HK-2 (cell line): ENCODE results near the gene DHX30.
"Not testable (repeated sequence)": the region's sequence is repeated elsewhere in the genome, so short reads cannot be mapped to it uniquely, and the experiment has no call there.

Source experiments
- DNase-seq: peaks from one replicate; pipeline ENCODE4 v3.0.0-alpha.2; 2018; ENCODE audit not compliant: unreplicated experiment

The DHX30 gene, protein sequence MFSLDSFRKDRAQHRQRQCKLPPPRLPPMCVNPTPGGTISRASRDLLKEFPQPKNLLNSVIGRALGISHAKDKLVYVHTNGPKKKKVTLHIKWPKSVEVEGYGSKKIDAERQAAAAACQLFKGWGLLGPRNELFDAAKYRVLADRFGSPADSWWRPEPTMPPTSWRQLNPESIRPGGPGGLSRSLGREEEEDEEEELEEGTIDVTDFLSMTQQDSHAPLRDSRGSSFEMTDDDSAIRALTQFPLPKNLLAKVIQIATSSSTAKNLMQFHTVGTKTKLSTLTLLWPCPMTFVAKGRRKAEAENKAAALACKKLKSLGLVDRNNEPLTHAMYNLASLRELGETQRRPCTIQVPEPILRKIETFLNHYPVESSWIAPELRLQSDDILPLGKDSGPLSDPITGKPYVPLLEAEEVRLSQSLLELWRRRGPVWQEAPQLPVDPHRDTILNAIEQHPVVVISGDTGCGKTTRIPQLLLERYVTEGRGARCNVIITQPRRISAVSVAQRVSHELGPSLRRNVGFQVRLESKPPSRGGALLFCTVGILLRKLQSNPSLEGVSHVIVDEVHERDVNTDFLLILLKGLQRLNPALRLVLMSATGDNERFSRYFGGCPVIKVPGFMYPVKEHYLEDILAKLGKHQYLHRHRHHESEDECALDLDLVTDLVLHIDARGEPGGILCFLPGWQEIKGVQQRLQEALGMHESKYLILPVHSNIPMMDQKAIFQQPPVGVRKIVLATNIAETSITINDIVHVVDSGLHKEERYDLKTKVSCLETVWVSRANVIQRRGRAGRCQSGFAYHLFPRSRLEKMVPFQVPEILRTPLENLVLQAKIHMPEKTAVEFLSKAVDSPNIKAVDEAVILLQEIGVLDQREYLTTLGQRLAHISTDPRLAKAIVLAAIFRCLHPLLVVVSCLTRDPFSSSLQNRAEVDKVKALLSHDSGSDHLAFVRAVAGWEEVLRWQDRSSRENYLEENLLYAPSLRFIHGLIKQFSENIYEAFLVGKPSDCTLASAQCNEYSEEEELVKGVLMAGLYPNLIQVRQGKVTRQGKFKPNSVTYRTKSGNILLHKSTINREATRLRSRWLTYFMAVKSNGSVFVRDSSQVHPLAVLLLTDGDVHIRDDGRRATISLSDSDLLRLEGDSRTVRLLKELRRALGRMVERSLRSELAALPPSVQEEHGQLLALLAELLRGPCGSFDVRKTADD

GRCh38 chr3:47802734-47803479 is at the start of gene DHX30:
DHX30 (plus strand) TSS chr3:47803138; CDS start chr3:47810684, 7,546 bp downstream.
- peak; percentile 82 for DNase-seq

- no peak for DNase-seq
Measured at GRCh38 chr3:47758261-47759025, 44.5 kb upstream of the DHX30 start.

- not testable (repeated sequence) for DNase-seq
Measured at GRCh38 chr3:47760207-47760606, 42.7 kb upstream of the DHX30 start.

DNA sequence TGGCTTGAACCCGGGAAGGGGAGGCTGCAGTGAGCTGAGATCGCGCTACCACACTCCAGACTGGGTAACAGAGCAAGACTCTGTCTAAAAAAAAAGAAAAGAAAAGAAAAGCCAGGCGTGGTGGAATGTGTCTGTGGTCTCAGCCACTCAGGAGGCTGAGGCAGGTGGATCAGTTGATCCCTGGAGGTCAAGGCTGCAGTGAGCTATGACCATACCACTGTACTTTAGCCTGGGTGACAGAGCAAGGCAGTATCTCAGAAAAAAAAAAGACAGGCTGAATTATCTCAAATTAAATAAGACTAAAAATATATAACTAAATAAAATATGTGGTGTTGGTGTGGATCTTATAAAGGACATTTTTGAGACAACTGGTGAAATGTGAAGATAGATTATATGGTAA is 41.9 kb upstream of the DHX30 start:
- DNase-seq, result no peak

- DNase-seq, result no peak
Measured at GRCh38 chr3:47762233-47762632, 40.7 kb upstream of the DHX30 start.

DNA sequence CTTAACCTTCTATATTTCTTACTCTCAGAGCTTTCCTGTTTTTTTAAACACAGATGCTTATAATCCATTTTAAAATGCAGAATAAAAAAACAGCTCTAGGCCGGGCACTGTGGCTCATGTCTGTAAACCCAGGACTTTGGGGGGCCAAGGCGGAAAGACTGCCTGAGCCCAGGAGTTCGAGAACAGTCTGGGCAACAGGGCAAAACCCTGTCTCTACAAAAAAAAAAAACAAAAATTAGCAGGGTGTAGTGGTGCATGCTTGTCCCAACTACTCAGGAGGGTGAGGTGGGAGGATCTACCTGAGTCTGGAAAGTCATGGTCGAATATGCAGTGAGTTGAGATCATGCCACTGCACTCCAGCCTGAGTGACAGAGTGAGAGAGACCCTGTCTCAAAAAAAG is 36.8 kb upstream of the DHX30 start:
- no peak for DNase-seq

DNA sequence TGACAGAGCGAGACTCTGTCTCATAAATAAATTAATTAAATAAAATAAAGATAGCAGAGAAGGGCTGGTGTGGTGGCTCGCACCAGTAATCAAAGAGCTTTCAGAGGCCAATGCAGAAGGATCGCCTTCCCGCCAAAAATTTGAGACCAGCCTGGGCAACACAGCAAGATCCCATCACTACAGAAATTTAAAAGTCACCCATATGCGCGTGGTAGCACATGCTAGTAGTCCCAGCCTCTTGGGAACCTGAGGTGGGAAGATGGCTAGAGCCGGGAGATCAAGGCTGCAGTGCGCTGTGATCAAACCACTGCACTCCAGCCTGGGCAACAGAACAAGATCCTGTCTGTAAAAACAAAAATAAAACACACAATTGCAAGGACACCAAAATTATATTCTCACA is 30.9 kb upstream of the DHX30 start:
- DNase-seq, result no peak

DNA sequence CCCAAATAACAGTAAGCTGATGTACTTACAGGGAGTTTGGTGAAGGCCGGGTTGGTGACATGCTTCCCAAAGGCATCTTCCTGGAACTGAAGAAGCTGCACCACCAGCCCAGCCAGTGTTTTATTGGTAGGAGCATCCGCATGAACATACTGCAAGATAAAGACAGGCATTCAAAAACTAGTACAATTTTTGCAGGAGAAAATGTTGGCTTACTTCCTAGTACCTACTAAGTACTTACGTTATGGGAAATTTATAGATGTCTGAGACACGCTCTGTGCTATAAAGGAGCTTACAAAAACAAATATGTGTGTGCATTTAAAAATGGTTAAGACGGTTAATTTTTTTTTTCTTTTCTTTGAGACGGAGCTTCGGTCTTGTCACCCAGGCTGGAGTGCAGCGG is 30.1 kb upstream of the DHX30 start:
- no peak for DNase-seq

DNA sequence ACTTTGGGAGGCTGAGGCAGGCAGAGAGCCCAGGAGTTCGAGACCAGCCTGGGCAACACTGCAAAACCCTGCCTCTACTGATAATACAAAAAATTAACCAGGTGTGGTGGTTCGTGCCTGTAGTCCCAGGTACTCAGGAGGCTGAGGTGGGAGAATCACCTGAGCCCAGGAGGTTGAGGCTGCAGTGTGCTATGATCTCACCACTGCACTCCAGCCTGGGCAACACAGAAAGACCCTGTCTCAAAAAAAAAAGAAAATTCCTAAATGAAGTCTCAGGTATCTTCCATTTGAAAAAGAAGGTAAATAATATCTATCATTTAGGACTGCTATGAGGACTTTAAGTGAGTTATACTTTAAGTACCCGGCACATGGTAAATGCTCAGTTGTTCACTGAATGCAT is 24.2 kb upstream of the DHX30 start:
- no peak for DNase-seq

- peak; percentile 51 for DNase-seq
Measured at GRCh38 chr3:47780741-47781684, 21.9 kb upstream of the DHX30 start.

DNA sequence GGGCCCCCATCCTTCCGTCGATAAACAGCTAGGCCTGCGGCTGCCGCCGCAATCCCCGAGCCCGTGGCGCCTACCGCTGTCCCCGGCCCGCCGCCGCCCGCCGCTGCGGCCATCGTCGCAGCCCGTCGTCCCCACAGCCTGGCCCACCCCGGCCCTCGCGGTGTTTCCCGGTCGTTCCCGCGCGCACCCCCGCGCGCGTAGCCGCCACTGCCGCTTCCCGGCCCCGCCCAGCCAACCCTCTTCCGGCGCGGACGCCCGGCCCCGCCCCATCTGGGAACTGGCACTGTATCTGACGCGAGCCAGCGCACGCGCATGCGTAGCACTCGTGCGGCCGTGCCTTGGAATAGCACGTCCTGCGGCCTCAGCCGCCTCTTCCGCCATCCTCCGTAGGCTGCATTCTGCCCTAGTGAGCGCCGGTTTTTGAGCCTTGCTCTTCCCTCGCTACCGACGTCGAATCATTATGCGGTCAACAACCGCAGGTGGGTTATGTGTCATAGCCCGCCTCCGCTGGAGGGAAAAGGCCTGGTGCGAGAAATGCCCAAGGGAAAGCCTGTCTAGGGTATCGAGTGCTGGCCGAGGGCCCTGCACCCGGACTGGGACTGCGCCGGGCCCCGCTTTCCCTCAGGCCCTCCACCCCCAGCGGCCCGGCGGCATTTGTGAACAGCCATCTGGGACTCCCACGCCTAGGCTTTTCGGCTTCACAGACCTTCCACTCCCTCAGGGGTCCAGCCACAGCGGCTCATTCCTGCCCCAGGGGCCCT is 21.1 kb upstream of the DHX30 start, which contains the start of gene SMARCC1:
TSS of gene SMARCC1 (minus strand) at position 209 of the 761 bp plus-strand sequence. CDS start at position 113, 96 bp downstream.
- DNase-seq, result peak; percentile 96

DNA sequence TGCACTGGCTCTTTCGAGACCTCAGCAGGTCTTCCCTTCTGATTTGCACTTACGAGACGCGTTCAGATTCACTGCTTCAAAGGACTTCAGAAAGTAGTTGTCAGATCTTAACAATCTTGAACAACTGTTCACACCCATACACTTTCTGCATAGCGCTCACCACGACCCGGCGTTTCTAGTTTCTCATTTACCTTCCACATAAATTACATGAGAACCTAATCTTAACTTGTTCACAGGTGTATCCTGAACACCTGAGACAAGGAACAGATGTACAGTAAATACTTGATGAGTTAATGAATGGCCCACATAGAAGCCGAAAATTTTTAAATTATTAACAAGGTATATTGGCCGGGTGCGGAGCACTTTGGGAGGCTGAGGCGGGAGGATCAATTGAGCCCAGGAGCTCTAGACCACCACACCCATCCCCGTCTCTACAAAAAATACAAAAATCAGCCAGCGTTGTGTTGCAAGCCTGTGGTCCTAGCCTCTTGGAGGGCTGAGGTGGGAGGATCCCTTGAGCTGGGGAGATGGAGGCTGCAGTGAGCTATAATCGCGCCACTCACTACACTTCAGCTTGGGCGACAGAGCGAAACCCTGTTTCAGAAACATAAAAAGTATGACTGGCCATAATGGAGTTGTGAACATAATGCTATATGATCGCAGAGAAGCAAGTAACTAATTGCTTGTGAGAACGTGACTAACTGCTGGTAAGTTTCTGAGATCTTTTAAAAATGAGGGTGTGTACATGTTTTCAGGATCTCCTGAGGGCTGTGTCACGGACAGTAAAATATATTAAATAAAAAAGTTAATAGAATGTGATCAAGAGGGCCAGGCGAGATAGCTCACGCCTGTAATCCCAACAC is 20.3 kb upstream of the DHX30 start:
- DNase-seq, result peak; percentile 24

DNA sequence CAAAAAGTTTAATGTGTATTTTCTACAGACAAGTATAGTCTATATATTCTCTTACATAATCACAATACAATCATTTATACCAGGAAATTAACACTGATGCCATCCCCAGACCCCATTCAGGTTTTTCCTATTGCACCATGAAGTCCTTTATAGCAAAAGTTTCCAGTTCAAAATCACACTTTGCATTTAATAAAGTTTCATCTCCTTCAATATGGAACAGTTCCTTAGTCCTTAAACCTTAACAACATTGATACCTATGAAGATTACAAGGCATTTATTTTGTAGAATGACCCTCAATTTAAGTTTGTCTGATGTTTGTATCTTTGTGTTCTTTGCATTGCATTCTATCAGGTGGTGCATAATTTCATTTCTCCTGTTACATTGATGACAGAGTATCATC is 19.3 kb upstream of the DHX30 start:
- no peak for DNase-seq

DNA sequence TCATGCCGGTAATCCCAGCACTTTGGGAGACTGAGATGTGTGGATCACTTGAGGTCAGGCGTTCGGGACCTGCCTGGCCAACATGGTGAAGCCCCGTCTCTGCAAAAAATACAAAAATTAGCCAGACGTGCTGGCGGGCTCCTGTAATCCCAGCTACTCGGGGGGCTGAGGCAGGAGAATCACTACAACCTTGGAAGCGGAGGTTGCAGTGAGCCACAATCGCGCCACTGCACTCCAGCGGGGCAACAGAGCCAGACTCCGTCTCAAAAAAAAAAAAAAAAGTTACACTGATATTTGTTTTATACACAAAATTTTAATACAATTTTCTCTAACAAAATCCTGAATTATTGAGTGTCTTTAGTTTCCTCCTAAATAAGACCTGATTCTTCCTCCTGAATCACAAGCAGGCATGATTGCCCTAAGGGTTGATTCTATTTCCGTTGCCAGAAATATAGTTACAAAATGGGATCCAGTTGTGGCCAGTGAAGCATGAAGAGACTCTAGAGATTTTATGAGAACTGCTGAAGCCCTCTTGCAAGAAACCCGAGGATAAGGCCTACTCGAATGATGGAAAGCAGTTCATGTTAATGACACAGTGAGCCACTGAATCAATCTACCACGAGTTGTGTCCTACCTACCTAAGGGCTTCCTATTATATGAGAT is 11.6 kb upstream of the DHX30 start:
- DNase-seq, result no peak

- DNase-seq, result no peak
Measured at GRCh38 chr3:47792699-47793098, 10.2 kb upstream of the DHX30 start.

GRCh38 chr3:47794544-47794943 is 8.4 kb upstream of the DHX30 start:
- no peak for DNase-seq

DNA sequence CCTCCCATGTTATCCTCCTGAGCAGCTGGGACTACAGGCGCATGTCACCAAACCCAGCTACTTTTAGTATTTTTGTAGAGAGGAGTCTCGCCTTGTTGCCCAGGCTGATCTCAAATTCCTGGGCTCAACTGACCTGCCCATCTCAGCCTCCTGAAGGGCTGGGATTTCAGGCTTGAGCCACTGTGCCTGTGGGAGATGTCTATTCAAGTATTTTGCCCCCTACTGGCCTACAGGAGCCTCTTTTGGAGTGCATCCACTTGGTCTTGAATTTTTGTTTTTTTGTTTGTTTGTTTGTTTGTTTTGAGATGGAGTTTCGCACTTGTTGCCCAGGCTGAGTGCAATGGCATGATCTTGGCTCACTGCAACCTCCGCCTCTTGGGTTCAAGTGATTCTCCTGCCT is 3.2 kb upstream of the DHX30 start:
- DNase-seq, result no peak
